ENCODE results near the gene IGF1R.
A peak's percentile ranks its signal among the peaks of the same experiment; 100 is the strongest.

Gene IGF1R

DNA sequence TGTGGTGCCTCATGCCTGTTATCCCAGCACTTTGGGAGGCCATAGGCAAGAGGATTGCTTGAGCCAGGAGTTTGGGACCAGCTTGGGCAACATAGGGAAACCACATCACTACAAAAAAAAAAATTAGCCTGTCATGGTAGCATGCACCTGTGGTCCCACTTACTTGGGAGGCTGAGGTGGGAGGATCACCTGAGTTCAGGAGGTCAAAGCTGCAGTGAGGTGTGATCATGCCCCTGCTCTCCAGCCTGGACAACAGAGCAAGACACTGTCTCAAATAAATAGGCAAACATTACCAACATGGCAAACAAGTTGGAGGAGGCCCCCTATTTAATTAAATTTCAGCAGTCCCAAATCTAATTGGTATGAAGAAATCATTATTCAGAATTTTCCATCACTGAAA is 215.6 kb downstream of the IGF1R start:
- TF ChIP-seq, protein P1, sequence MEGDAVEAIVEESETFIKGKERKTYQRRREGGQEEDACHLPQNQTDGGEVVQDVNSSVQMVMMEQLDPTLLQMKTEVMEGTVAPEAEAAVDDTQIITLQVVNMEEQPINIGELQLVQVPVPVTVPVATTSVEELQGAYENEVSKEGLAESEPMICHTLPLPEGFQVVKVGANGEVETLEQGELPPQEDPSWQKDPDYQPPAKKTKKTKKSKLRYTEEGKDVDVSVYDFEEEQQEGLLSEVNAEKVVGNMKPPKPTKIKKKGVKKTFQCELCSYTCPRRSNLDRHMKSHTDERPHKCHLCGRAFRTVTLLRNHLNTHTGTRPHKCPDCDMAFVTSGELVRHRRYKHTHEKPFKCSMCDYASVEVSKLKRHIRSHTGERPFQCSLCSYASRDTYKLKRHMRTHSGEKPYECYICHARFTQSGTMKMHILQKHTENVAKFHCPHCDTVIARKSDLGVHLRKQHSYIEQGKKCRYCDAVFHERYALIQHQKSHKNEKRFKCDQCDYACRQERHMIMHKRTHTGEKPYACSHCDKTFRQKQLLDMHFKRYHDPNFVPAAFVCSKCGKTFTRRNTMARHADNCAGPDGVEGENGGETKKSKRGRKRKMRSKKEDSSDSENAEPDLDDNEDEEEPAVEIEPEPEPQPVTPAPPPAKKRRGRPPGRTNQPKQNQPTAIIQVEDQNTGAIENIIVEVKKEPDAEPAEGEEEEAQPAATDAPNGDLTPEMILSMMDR (IDR thresholded peaks at IDR 0.05; ENCODE audit: low read depth, low read length, missing control alignments) = no peak
- no peak overlapping the region for H3K4me3 ChIP-seq (ENCODE audit: low read depth, low read length)
- no peak for DNase-seq (ENCODE audit: low read depth)

DNA sequence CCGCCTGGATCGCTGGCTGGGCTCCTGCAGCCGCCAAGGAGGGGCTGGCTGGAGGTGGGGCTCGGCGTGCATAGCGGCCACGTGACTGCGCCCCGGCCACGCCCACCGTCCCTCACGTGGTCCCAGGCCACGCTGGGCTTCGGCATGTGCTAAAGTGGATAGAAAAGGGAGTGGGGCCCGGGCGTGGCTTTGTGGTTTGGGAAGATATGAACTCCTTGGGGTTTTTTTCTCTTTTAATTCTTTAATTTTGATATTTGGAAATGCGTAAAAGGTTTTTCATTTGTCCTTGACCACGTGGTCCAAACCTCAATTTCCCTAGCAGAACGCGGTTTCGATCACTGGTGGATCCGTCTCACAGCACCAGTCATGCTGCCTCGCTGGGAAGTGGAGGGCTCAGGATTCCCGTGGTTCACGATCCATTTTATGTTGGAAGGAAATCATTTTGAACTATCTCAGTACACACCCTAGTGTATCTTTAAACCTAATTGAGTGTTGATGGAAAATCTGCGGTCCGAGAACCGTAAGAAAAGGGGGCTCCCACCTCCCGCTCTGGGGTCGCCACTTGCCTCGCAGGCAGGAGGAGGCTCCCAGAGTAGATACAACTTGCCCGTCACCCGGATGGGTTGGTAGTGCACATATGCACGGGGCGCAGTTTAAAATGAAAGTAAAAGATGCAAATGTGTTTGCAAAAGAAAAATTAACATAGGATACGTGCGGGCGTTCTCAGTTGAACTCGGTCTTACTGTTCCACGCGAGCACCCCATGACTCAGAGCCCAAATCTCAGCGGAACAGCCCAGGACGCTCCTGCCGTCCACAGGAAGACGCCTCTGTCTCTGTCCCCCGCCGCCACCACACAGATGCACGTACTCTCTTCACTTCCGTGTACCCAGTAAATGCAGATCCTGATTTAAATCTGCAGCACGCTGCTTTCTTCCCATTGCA is 217.3 kb downstream of the IGF1R start:
- peak overlapping the region; percentile 49 for H3K4me3 ChIP-seq (ENCODE audit: low read depth, low read length)
- peak; percentile 75 for DNase-seq (ENCODE audit: low read depth)
- TF ChIP-seq, protein P1 (IDR thresholded peaks at IDR 0.05; ENCODE audit: low read depth, low read length, missing control alignments) = no peak

DNA sequence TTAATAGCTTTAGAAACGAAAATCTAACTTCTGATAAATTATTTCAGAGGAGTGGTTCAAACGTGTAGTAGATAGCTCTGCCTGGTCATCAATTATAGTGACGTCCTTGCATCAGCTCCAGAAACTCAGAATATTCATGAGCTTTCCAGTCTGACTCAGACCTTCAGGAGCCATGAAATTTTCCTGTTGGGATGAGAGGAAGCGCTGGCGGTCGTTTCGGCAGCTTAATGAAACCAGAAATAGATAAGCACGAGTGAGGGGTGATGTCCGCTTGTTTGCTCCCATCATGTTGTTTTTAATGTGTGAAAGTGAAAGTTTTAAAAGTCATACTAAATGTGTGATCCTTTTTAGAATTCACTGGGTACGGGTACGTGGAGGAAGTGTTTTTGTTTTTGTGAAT is 218.2 kb downstream of the IGF1R start:
- DNase-seq (ENCODE audit: low read depth) = no peak
- TF ChIP-seq, protein P1 (IDR thresholded peaks at IDR 0.05; ENCODE audit: low read depth, low read length, missing control alignments) = no peak
- H3K4me3 ChIP-seq (ENCODE audit: low read depth, low read length) = peak overlapping the region; percentile 49

DNA sequence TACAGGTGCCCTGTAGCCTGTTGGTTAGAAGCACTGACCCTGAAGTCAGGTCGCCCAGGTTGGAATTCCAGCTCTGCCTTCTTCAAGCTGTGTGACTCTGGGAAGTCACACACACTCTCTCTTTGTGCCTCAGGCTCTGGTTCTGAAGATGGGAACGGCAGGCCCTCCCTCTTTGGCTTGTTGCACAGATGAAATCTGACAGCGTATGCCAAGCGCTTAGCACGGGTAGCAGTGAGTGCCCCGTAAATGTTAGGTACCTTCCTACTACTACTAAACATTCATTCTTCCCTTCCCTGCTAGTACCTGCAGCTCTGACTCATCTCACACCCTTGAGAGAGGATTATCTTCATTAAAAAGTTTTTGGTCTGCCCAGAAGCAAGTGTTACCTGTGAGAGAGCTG is 220.2 kb downstream of the IGF1R start:
- no peak overlapping the region for H3K4me3 ChIP-seq (ENCODE audit: low read depth, low read length)
- TF ChIP-seq, protein P1 (IDR thresholded peaks at IDR 0.05; ENCODE audit: low read depth, low read length, missing control alignments) = no peak
- no peak for DNase-seq (ENCODE audit: low read depth)

DNA sequence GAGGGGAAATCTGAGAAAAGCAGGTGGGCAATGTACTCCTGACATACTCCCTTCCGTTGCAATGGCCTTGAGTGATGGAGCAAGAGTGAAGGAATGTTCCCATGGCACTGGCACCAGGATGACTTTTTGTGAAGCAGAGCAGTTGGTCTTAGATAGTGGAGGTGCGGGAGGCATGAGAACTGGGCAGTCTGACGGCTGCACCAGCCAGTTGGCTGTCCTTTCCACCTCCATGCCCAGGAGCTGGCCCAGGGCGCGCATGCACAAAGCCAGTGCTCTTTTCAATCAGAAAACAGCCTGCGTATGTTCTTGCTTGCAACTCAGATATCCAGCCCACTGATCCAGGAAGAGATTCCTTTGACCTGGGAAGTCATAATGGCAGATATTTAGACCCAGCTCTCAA is 222.4 kb downstream of the IGF1R start:
- no peak for DNase-seq (ENCODE audit: low read depth)
- TF ChIP-seq, protein P1 (IDR thresholded peaks at IDR 0.05; ENCODE audit: low read depth, low read length, missing control alignments) = no peak
- H3K4me3 ChIP-seq (ENCODE audit: low read depth, low read length) = no peak overlapping the region

DNA sequence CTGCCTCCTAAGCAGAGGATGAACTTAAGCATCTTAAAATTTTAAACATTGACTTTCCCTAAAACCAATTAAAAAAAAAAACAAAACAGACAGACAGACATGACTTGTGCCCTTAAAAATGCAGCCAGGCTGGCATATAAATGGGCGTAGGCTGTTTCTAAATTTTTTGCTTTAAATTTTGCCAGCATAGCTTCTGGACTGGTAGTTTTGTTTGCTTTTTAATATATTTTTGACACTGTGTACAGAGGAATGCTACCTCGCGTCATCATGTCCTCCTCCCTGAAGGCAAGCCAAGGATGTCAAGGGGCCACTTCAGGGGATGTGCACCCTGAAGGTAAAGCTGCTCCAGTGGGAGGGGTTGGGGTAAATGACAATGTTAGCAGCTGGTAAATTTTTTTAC is 224.4 kb downstream of the IGF1R start:
- H3K4me3 ChIP-seq (ENCODE audit: low read depth, low read length) = no peak overlapping the region
- no peak for DNase-seq (ENCODE audit: low read depth)
- TF ChIP-seq, protein P1 (IDR thresholded peaks at IDR 0.05; ENCODE audit: low read depth, low read length, missing control alignments) = no peak

Data from GM12864 (cell line).